SJSA1 (cell line): Measurements from ENCODE around the gene FIBCD1. TPM values are rescaled to one million over a fixed set of nuclear protein-coding genes. Genes with fewer than 3 reads are reported as not detected.
"Not testable (repeated sequence)": the region's sequence is repeated elsewhere in the genome, so short reads cannot be mapped to it uniquely, and the experiment has no call there.

Source experiments
- DNase-seq, 2 experiments: peaks; one replicate each; pipeline ENCODE4 v3.0.0-alpha.2; 2015 to 2020; ENCODE audit warnings: low spot score in 2 of 2, low read depth in 1 of 2
- H3K27ac ChIP-seq: fragments of 250-450 bp; sonication (Bioruptor Pico); 2 replicates; pipeline ENCODE4 v1.5.1; 2020; ENCODE audit warnings: mild to moderate bottlenecking, moderate library complexity
- H3K27me3 ChIP-seq: fragments of 250-450 bp; sonication (Bioruptor Pico); replicated peaks from 2 replicates; pipeline ENCODE4 v1.5.1; 2020; ENCODE audit warnings: mild to moderate bottlenecking, moderate library complexity
- H3K36me3 ChIP-seq: fragments of 250-450 bp; sonication (Bioruptor Pico); 2 replicates; pipeline ENCODE4 v1.5.1; 2020; ENCODE audit warnings: mild to moderate bottlenecking
- H3K4me1 ChIP-seq: fragments of 250-450 bp; sonication (Bioruptor Pico); replicated peaks from 2 replicates; pipeline ENCODE4 v1.6.1; 2021; ENCODE audit warnings: mild to moderate bottlenecking
- H3K4me3 ChIP-seq: fragments of 250-450 bp; sonication (Bioruptor Pico); 2 replicates; pipeline ENCODE4 v1.5.1; 2020; ENCODE audit warnings: mild to moderate bottlenecking
- H3K9me3 ChIP-seq: fragments of 250-450 bp; sonication (Bioruptor Pico); replicated peaks from 2 replicates; pipeline ENCODE4 v1.5.1; 2020; ENCODE audit warnings: mild to moderate bottlenecking
- total RNA-seq: library from RNA; depleted of rRNA; stranded (reverse); fragments of >200 nt; shearing (Covaris generic); gene quantifications from 2 replicates; pipeline ENCODE4 v1.2.3, GENCODE V29; 2014

Gene FIBCD1
- total RNA-seq, 1 experiment from 2014 or later: 0.08 TPM

DNA sequence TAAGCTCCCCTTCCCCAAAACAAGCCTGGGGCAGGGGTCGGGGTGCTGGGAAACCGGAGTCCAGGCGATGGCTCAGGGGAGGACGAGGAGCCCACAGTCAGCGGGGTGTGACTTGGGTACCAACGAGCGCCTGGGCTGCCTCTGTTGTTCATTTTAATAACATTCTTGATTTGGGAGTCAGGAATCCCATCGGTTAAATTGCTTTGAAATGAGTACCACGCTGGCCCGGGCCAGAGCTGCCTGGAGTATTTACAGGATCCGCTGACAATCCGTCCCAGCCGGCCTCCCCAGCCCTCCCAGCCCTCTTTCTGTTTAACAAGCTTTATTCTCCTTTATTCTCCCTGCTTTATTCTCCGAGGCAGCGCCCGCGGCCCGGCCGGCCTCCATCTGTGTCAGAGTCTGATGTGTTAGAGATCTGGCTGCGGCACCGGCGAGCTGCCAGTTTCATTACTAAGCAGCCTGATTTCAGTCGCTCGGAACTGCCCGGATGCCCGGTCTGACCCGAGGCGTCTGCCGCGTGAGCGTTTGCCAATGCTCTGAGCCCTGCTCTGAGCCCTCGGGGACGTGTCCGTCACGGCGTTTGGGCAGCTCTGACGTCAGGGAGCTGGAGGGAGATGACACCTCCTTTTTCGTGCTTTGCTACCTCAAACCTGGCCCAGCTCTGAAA is 26.0 kb downstream of the FIBCD1 start:
- no peak for DNase-seq

DNA sequence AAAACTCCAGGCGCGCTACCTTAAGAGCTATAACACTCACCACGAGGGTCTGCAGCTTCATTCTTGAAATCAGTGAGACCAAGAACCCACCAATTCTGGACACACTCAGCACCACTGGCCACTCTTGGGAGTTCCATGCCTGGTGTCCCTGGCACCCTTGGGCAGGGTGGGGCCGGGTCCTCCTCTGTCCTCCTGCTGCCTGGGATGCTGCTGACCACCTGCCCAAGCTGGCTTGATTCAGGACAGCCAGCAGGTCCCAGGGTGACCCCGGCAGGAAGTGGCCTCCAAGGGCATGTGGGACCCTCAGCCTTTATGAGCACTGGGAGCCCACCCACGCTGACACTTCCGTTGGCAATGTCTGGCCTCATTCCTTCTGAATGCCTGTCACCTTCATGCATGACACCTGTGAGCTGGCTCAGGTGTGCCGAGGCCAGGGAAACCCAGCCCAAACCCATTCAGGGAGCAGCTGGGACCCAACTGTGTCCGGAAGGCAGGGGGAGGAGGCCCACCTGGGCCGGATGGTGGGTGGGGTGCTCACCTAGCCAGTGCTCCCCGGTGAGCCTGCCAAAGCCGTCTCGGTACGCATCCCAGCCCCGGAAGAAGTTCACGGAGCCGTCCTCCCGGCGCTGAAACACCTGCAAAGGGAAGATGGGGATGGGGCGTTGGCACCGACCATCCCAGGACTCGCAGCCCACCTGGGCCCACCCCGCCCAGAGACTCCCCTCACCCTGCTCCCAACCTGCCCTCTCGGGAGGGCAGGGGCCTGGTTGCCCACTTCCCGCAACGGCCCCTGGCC is 27.6 kb downstream of the FIBCD1 start:
- H3K27me3 ChIP-seq: 0 out of 2 replicates have a peak, but pooled peaks cover 13% of the 10 kb centered on the region
- DNase-seq: no peak
- no peak overlapping the region for H3K27ac ChIP-seq
- no peak overlapping the region for H3K4me3 ChIP-seq
- no peaks in the 10 kb centered on the region for H3K36me3 ChIP-seq
- no peaks in the 10 kb centered on the region for H3K9me3 ChIP-seq
- H3K4me1 ChIP-seq: no peaks in the 10 kb centered on the region

More for the DNA sequence above, 26.0 kb downstream of the FIBCD1 start:
- Histone ChIP-seq H3K4me1 (no peaks in the 10 kb centered on the region), H3K9me3 (no peaks in the 10 kb centered on the region), H3K36me3 (no peaks in the 10 kb centered on the region), H3K4me3 (no peak overlapping the region), H3K27ac (no peak overlapping the region), H3K27me3 (0 out of 2 replicates have a peak, but pooled peaks cover 5% of the 10 kb centered on the region)

DNA sequence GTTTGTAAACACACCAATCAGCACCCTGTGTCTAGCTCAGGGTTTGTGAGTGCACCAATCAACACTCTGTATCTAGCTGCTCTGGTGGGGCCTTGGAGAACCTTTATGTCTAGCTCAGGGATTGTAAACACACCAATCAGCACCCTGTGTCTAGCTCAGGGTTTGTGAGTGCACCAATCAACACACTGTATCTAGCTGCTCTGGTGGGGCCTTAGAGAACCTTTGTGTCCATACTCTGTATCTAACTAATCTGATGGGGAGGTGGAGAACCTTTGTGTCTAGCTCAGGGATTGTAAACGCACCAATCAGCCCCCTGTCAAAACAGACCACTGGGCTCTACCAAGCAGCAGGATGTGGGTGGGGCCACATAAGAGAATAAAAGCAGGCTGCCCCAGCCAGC is 28.4 kb downstream of the FIBCD1 start:
- 0 out of 2 replicates have a peak, but pooled peaks cover 15% of the 10 kb centered on the region for H3K27me3 ChIP-seq
- not testable (repeated sequence) for H3K27ac ChIP-seq, DNase-seq, H3K36me3 ChIP-seq, H3K9me3 ChIP-seq, H3K4me1 ChIP-seq, H3K4me3 ChIP-seq

DNA sequence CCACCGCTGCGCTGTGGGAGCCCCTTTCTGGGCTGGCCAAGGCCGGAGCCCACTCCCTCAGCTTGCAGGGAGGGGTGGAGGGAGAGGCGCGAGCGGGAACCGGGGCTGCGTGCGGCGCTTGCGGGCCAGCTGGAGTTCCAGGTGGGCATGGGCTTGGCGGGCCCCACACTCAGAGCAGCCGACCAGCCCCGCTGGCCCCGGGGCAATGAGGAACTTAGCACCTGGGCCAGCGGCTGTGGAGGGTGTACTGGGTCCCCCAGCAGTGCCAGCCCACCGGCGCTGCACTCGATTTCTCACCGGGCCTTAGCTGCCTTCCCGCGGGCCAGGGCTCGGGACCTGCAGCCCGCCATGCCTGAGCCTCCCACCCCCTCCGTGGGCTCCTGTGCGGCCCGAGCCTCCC is 29.0 kb downstream of the FIBCD1 start:
- H3K36me3 ChIP-seq, H3K9me3 ChIP-seq, H3K27ac ChIP-seq, H3K4me3 ChIP-seq, DNase-seq, H3K4me1 ChIP-seq: not testable (repeated sequence)
- H3K27me3 ChIP-seq: 0 out of 2 replicates have a peak, but pooled peaks cover 15% of the 10 kb centered on the region

DNA sequence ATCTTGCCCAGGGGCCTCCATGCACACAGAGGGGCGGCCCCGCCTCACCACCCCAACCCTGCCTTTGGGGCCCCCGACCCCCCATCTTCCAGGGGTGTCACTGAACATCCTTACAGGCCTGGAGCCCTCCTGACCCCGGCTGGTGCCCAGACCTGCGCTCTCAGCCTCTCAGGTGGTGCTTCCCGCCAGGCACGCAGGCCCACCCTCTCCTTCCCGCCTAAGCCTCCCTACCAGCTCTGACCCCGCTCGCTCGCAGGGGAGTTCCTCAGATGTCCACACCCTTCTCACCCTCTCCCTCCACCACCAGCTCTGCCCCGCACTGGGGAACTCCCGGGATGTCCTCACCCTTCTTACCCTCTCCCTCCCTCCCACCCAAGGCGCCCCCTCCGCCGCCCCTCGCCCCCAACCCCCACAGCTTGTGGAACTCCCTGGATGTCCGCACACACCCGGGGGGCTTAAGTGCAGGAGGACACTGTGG is 30.1 kb downstream of the FIBCD1 start:
- H3K27me3 ChIP-seq: 0 out of 2 replicates have a peak, but pooled peaks cover 14% of the 10 kb centered on the region
- H3K27ac ChIP-seq: no peak overlapping the region
- no peaks in the 10 kb centered on the region for H3K9me3 ChIP-seq
- H3K36me3 ChIP-seq: no peaks in the 10 kb centered on the region
- no peak overlapping the region for H3K4me3 ChIP-seq
- no peaks in the 10 kb centered on the region for H3K4me1 ChIP-seq
- DNase-seq: no peak

DNA sequence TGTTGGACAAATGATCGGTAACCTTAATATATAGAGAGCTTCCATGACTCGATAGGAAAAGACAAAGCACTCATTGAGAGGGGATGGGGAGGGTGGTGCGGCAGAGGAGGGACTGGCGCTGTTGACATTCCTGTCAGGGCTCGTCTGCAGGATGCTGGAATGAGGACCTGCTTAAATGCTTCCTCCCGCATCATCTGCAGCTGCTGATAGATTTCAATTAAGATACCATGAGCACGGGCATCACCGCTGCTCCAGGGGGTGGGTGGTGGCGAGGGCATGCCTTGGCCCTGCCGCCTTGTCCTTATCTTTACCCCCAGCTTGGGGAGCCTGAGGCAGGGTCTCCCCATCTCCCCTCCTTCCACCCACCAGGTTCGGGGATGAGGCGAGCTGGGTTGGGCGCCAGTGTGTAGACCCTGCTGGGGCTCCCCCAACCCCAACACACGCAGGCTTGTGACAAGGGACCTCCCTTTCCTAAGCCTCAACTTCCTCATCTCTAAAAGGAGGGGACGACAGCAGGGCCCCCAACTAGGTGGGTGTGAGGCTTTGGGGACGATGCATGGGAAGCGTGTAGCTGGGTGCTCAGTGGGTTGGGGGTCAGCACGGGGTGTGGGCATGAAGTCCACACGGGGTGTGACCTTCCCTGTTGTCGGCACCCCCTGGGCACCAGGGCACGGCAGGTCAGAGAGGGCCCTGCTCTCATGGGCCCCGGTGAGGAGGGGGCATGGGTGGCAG is 30.7 kb downstream of the FIBCD1 start:
- DNase-seq: no peak
- Histone ChIP-seq H3K4me1 (no peaks in the 10 kb centered on the region), H3K9me3 (no peaks in the 10 kb centered on the region), H3K27me3 (0 out of 2 replicates have a peak, but pooled peaks cover 14% of the 10 kb centered on the region), H3K4me3 (no peak overlapping the region), H3K36me3 (no peaks in the 10 kb centered on the region), H3K27ac (no peak overlapping the region)

DNA sequence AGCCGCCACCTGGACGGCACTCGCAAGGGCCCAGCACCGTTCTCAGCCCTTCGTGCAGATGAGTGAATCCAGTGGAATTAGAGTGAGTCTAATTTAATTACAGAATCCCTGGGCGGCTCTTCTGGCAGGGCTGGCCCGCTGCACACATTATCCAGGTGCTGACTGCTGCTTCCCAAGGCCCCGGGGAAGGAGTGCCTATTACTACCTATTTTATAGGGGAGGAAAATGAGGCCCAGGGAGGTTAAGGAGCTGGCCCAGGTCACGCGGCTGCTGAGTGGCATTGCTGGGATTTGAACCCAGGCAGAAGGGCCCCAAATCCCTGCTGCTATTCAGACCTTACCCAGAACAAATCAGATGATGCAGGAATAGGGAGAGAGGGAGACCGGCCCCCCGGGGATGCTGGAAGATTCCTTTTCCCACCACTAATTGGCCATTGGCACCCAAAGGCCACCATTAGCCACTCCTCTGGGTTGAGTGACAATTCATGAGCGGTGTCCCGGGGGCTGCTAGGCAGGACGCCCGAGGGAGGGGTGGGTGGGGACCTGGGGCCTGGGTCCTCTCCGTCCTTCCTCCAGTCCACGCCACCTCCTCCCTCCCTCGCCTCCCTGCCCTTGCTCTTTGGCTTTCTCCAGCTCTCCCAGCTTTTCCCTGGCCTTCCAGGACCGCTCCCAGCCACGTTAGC is 32.2 kb downstream of the FIBCD1 start:
- Histone ChIP-seq H3K9me3 (no peaks in the 10 kb centered on the region), H3K27ac (no peak overlapping the region), H3K4me3 (no peak overlapping the region), H3K36me3 (no peaks in the 10 kb centered on the region), H3K27me3 (peaks cover 22% of the 10 kb centered on the region; the same call in 1 of the 2 replicates), H3K4me1 (no peaks in the 10 kb centered on the region)
- no peak for DNase-seq

DNA sequence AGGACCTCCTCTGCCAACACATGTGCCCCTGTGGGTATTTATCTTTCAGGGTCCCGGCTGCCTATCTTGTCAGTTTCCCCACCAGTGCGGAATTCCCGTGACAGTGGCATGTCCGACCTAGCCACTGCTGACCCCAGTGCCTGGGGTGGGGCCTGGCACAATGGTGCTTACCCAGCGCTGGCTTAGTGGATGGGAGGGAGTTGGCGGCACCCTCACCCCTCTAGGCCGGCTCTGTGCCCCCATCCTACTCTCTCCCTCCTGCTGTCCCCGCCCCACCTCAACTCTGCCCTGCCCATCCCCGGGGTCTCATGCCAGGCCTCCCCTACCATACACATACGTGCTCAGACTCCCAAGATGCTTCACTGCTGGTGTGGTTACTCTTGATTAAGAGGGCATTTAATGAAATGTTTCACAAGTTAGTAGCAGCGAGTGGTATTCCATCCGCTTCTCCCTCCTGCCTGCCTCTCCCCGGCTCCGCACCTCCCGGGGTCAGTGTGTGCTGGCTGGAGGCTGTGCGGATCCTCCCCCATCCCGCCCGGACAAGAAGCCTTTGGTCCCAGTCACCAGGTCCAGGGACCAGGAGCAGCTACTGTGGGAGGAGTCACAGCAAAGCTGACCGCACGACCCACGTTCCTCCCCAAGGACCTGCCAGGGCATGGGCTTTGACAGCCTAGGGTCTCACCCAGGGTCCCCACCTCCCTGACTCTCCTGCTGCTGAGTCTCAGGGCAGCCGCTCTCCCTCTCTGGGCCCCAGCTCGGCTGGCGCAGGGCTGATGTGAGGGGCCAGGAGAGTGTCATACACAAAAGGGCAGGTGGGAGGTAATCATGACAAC is 32.9 kb downstream of the FIBCD1 start:
- Histone ChIP-seq H3K4me1 (no peaks in the 10 kb centered on the region), H3K27ac (no peak overlapping the region), H3K27me3 (peaks cover 23% of the 10 kb centered on the region; the same call in 1 of the 2 replicates), H3K9me3 (no peaks in the 10 kb centered on the region), H3K36me3 (no peaks in the 10 kb centered on the region), H3K4me3 (no peak overlapping the region)
- DNase-seq: no peak

DNA sequence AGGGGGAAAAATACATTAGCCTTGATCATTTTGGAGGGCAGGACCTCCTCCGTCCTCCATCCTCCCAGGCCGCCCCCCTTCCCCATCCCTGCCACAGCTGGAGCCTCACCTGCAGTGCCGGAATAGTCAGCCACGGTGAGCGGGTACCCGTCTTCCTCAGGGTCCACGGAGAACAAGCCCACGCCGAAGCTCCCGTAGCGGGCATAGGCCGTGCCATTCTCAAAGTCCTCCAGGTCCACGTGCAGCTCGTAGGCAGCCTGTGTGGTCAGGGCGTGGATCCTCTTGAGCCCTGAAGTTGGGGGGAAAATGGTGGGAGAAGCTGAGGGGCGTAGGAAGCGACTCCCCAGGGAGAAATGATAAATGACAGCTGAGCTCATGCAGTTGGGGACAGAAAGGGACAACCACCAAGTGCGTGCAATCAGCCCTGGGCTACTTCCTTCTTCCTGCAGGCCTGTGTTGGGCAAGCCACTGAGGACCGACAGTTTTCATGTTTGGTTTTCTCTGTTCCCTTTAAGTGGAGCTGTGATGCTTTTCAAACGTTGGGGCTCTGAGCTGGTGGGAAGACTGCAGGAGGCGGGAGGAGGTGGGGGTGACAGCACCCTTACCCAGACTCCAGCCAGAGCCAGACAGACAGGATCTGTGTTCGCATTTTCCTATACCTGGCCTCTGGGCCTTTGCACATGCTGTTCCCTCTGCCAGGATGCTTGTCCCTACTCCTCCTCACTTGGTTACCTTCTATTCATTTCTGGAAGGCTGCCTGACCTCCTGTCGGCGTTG is 33.7 kb downstream of the FIBCD1 start:
- peaks cover 30% of the 10 kb centered on the region; the same call in 1 of the 2 replicates for H3K27me3 ChIP-seq

DNA sequence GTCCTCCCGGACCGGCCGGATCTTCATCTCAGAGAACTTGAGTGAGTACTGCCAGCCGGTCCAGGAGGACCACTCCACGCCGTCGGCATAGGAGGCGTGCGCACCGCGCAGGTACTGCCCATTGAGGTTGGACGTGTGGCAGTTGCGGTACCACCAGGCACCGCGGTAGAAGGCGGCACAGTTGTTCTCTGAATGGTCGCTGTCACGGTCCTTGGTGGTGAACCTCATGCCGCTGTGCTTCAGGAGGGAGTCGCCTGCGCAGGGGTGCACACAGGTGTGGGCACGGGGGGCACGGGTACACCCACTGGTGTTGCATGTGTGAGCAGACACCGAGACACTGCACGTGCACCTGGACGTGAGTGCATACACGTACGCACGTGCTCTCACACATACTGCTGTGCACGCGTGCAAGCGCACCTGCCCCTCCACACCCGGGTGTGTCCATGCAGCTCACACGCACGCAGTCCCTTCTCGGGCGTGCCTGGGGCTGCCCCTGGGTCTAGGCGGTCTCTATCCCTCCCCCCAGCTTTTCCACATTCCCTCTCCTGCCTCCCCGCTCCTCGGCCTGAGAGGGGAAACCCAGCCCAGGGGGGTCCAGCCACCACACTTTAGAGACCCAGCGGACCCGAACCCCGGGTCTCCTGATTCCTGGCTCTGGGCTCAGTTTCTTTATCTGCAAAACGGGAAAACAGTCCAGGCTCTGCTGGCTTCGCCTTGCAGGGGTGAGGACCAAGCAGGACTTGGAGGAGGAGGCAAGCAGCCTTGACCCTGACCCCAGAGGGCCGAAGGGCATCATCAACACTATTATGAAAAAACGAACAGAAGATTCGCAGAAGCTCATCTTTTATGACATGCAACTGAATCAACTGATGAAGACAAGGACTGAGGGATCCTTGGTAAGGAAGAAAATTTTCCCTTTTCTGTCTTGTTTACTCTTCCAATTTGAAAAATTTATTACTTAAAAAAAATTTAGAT is 34.7 kb downstream of the FIBCD1 start:
- H3K27me3 ChIP-seq: peaks cover 39% of the 10 kb centered on the region
- DNase-seq: no peak
- no peaks in the 10 kb centered on the region for H3K9me3 ChIP-seq
- no peak overlapping the region for H3K4me3 ChIP-seq
- H3K4me1 ChIP-seq: no peaks in the 10 kb centered on the region
- H3K27ac ChIP-seq: no peak overlapping the region
- no peaks in the 10 kb centered on the region for H3K36me3 ChIP-seq

More for the DNA sequence above, 33.7 kb downstream of the FIBCD1 start:
- Histone ChIP-seq H3K27ac (no peak overlapping the region), H3K4me3 (no peak overlapping the region), H3K36me3 (no peaks in the 10 kb centered on the region), H3K4me1 (no peaks in the 10 kb centered on the region), H3K9me3 (no peaks in the 10 kb centered on the region)
- no peak for DNase-seq
